ENCODE measurements around the gene SND1. TPM values are rescaled to one million over a fixed set of nuclear protein-coding genes. Genes with fewer than 3 reads are reported as not detected.

The SND1 gene
- total RNA-seq, 1 experiment from 2014 or later = 218 TPM

DNA sequence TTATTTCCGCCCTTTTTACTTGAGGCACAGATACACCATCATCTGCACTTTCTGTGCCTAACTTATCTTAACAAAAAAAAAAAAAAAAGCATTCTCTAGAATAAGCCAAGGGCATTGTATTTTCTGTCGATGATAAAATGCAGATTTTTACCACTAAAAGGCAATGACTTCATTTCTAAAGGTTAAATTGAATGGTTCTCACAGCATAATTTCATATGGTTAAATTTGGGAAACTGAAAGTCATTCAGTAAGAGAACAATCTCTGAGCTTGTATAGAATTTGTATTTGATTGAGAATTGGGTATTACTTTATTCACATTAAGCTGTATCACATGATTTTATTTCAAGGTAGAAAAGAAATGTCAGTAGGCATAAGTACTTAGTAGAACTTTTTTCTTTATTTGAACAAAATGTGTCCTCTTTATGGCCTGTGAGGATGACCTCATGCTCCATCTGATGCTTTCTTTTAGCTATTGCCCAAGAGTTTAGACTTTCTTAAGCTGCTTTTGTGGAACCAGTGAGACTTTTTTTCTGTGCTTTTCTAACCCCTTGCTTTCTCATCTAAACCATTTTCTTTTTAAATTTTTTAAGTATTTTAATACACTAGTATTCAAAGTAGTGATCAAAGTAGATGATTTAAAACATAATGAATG is 268.9 kb downstream of the SND1 start:
- no peak for DNase-seq
- Mint-ChIP-seq H3K27ac (no peak overlapping the region), H3K9me3 (no peaks in the 10 kb centered on the region), H3K4me3 (no peak overlapping the region), H3K4me1 (no peaks in the 10 kb centered on the region), H3K27me3 (ENCODE audit: low read depth) (no peaks in the 10 kb centered on the region), H3K36me3 (ENCODE audit: insufficient read depth in 1 of 3, low read depth in 3 of 3) (no peaks in the 10 kb centered on the region)
- Histone ChIP-seq H3T11ph (ENCODE audit: low read length) (no peak overlapping the region), H3K4me1 (ENCODE audit: insufficient read depth, low read length) (no peaks in the 10 kb centered on the region), H3K23me2 (ENCODE audit: insufficient read length, low read depth, low read length, poor library complexity, severe bottlenecking) (no peaks in the 10 kb centered on the region), H2BK20ac (ENCODE audit: low read depth, low read length, poor library complexity, severe bottlenecking) (no peak overlapping the region), H3K56ac (ENCODE audit: insufficient read length, low read depth, low read length) (no peak overlapping the region), H4K8ac (replicated peaks; ENCODE audit: insufficient read length, low read depth, low read length) (no peak overlapping the region), H3K9me3 (ENCODE audit: control insufficient read depth, low read depth, low read length) (no peaks in the 10 kb centered on the region), H3K14ac (ENCODE audit: insufficient read depth, low read length) (no peak overlapping the region), H2BK15ac (ENCODE audit: low read depth, low read length) (no peak overlapping the region), H2AK5ac (ENCODE audit: insufficient read length, low read length) (no peak overlapping the region), H3K79me1 (ENCODE audit: insufficient read depth, low read depth, low read length, poor library complexity, severe bottlenecking) (peaks cover 4% of the 10 kb centered on the region), H4K20me1 (ENCODE audit: control insufficient read depth, insufficient read depth, insufficient read length) (no peaks in the 10 kb centered on the region), H3K23ac (ENCODE audit: insufficient read length, low read depth, low read length) (no peak overlapping the region), H3K27ac (ENCODE audit: insufficient read length, low read depth, low read length) (no peak overlapping the region), H3K18ac (ENCODE audit: insufficient read length, low read depth, low read length) (no peak overlapping the region), H2BK12ac (ENCODE audit: insufficient read length, low read depth, low read length) (no peak overlapping the region), H2AFZ (ENCODE audit: low read length) (no peak overlapping the region), H2BK5ac (ENCODE audit: insufficient read length, low read length) (no peak overlapping the region), H3K4ac (ENCODE audit: low read depth, low read length) (no peak overlapping the region), H4K91ac (ENCODE audit: insufficient read length, low read depth, low read length) (no peak overlapping the region), H3K27me3 (ENCODE audit: insufficient read depth, low read length) (no peaks in the 10 kb centered on the region), H3K79me2 (ENCODE audit: insufficient read depth, low read length) (no peaks in the 10 kb centered on the region), H3K4me2 (ENCODE audit: insufficient read depth, insufficient read length, low read length) (no peak overlapping the region), H4K5ac (ENCODE audit: insufficient read length, low read depth, low read length) (no peak overlapping the region), H3K9ac (ENCODE audit: extremely low read depth, insufficient read length, low read length) (no peak overlapping the region), H2BK120ac (ENCODE audit: low read depth, low read length, poor library complexity, severe bottlenecking) (no peak overlapping the region)
- WGBS (ENCODE audit: extremely low coverage, insufficient read length, low lambda C conversion rate) = no CpG with 5 or more reads among the region's 2 CpGs
- TF ChIP-seq, protein P1, sequence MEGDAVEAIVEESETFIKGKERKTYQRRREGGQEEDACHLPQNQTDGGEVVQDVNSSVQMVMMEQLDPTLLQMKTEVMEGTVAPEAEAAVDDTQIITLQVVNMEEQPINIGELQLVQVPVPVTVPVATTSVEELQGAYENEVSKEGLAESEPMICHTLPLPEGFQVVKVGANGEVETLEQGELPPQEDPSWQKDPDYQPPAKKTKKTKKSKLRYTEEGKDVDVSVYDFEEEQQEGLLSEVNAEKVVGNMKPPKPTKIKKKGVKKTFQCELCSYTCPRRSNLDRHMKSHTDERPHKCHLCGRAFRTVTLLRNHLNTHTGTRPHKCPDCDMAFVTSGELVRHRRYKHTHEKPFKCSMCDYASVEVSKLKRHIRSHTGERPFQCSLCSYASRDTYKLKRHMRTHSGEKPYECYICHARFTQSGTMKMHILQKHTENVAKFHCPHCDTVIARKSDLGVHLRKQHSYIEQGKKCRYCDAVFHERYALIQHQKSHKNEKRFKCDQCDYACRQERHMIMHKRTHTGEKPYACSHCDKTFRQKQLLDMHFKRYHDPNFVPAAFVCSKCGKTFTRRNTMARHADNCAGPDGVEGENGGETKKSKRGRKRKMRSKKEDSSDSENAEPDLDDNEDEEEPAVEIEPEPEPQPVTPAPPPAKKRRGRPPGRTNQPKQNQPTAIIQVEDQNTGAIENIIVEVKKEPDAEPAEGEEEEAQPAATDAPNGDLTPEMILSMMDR (conservative IDR thresholded peaks at IDR 0.05) = no peak

Measured in H9 (cell line).